Dermis microvascular lymphatic vessel endothelial cell (primary cell): ENCODE data around the gene LAMB4. TPM values are rescaled to one million over a fixed set of nuclear protein-coding genes. Genes with fewer than 3 reads are reported as not detected.

Experiments
- DNase-seq, 2 donors: peaks; one replicate each; pipeline versions ENCODE4 v3.0.0 to v3.0.0-alpha.2; 2010; ENCODE audit warnings: low read depth in 2 of 2
- total RNA-seq: library from RNA; depleted of rRNA; stranded (reverse); fragments of >200 nt; gene quantifications from 2 replicates; pipeline ENCODE4 v1.2.1, GENCODE V29; 2014

LAMB4 gene
- total RNA-seq, 1 donor from 2014 or later: 0.13 TPM

DNA sequence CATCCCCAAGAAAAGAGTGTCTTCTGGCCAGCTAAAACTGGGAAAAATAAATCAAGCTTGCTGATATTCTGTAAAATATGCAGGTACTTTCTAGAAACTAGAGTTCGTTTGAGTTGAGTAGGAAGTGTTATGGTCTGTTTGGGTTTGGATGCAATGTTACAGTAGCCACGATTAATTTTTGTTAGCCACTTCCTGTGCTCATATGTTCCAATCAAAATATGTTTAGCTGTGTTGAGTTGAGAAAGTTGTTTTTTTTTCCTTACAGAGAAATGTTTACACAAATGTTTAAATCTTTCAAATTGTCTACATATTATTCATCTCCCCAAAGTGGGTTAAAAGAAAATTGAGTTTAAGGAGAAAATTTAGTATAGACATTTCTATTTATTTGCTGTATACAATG is 115.9 kb downstream of the LAMB4 start:
- peak in 1 of 2 donors; percentile 44 for DNase-seq

DNA sequence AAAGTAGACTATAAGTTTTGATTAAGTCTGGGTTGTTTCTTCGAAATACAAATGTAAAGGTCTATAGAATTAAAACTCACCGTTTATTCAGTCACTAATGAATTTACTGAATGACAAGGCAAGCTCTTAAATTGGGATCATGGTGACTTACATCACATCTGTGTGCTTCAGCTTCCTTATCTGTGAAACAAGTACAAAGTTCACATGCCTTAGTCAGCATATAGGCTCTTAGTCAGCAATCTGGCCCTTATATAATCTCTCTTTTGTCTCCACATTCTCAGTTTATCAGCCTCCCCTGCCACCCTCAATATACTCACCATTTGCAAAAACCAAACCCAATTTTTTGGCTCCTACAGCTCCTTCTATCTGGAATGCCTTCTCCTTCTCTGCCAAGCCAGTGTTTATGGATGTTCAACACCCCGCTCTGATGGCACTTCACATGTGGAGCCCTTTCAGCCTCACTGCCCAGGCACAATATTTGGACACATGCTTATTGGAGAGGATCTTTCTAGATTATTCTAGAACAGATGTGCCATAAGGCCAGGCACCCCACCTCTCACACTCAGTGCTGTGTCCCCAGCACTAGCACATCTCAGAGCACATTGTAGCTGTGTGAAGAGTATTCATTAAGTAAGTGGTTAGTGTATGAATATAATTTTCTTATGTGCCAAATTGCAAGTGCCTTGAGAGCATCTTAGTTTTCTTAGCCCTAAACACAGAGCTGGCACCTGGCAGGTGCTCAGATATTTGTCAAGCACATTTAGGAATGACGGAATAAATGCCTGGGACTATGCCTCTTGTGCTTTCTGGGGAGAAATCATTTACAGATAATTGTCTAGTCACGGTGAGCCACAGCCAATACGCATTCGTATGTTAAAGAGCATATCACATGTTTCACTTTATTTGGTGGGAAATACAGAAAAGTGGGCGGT is 117.4 kb downstream of the LAMB4 start:
- DNase-seq: peak in 1 of 2 donors; percentile 42

DNA sequence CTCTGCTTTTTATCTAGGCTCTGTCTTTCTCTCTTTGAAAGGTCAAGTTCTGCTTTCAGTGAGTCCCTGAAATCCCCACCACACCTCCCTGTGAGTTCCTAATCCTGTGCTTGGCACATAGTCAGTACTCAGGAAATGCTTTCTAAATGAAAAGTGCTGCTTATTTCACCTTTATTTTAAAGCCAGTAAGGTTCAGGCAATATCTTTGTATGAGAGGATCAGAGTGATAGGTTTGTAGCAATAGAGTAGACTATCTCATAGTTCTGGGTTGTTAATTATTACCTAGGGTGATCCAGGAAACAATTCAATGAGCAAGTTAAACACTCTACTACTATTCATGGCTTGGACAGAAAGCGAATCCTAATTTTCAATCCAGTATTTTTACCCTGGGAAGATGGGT is 119.8 kb downstream of the LAMB4 start:
- no peak for DNase-seq

DNA sequence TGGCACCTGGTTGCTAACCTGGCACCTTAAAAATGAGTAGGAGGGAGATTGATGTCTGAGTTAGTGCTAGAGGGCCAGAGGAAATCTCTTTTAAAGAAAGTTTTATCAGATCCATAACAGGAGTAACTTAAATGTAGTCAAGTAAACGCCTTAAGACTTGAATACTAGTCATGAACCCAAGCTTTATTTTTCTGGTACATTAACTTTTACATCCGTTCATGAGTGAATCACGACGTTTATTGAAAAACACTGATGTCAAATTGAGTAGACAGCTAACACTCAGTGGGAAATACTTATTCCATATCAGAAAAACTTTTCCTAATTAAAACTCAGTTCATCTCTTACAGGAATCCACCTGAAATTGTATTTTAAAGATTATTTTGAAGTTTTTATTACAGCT is 120.3 kb downstream of the LAMB4 start:
- no peak for DNase-seq

DNA sequence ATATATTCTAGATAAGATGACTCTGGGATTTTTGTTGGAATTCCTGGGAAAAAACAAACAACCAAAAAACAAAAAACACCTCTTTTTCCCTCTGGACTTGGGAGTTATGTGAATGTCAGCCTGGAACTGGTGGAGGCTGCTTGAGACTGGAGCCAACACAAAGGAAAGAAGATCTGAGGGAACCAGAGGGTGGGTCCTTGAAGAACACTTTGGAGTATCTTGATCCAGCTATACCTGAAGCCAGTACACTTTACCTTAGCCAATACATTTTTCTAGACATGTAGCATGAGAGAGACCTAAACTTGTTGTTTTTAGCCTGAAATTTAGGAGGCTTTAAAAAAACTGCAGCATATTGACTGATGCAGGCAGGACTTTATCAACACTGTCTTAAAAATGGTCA is 121.3 kb downstream of the LAMB4 start:
- no peak for DNase-seq

DNA sequence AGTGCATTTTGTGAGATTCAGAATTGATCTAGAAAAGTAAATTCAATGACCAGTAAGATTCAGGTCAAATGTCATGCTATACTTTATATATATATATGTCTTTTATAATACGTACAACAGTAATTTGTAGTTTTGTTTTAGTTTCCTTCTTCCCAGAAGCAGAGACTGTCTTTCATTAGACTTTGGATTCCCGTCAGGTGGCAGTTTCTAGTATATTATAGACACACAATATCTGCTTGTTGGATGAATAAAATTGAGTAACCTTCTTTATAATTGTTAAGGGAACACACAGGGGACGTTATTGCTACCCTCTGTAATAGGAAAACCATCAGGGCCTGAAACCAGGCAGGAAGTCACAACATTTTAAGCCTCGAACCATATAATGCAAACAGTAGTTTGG is 121.9 kb downstream of the LAMB4 start:
- DNase-seq: no peak

- DNase-seq: no peak
Observed at GRCh38 chr7:108007762-108008161, 122.4 kb downstream of the LAMB4 start.

DNA sequence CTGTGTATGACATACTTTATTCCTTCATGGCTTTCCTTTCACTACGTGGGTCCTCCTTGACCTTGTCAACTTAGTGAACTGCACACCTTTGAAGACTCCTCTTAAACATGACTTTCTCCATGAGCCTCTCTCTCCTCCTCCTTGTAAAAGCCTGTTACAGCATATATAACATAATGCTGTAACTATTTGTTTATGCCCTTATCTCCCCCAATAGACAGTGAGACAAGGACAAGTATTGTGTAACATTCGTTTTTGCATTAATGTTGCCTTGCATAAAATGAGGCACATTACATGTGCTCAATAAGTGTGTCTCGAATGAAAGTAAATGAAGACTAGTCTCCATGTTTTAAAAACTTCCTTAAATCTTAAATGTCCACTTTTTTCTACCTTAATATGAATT is 122.9 kb downstream of the LAMB4 start:
- no peak for DNase-seq

GRCh38 chr7:108004220-108005142 is 125.7 kb downstream of the LAMB4 start:
- peak in 1 of 2 donors; percentile 71 for DNase-seq

DNA sequence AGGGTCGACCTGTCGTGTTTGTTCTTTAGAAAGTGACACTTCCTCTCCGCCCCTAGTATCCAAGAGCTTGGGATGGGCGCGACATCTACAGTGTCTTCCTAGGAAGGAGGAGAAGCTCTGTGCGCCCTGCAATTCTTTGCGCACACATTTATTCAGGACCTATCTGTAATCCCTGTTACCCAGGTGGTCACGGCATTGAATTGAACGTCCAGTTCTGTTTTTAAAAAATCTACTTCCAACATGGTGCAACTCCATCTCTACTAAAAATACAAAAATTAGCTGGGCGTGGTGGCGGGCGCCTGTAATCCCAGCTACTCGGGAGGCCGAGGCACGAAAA is 126.6 kb downstream of the LAMB4 start:
- no peak for DNase-seq

DNA sequence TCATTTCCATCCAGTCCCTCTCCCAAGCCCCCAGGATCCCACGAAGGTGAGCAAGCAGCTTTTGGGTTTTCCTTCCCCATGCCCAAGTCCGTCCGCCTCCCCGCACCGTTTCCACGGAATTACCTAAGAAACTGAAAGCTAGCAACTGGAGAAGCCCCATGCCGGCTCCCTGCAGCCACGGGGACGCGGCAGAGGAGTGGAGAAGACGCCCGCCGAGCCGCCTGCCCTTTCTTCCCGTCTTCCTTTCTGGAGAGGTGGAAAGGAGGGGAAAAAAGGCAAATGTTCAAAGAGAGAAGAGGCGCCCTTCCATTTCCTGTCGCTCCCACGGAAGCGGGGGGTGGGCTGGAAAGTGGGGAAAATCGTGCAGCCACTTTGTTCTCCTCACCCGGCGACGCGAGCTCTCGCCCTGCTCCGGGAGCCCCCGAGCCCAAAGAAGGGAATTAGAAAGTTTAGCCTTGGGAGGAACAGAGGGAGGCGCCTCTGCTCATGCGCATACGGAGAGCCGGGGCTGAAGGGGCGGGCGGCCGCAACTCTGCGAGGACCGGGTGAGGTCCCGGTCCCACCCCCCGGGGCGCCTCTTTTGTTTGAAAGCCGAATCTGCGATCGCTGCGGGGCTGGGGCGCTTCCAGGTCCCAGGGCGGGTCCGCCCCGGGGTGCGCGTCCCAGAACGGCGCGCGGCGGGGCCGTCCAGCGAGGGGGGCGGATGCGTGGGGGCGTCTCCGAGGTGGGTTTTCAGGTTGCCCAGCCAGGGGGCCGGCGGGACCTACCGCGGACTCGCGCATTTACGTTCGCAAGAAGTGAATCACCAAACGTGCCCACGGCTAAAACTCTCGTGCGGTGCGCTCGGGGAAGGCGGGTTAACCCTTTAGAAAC is 127.2 kb downstream of the LAMB4 start, which contains the start of gene LAMB1:
TSS of gene LAMB1 (minus strand) at position 436 of the 873 bp plus-strand sequence. CDS start at position 160, 276 bp downstream.
- DNase-seq: peak in 1 of 2 donors; percentile 78

- DNase-seq: peak in 1 of 2 donors; percentile 37
Observed at GRCh38 chr7:108001764-108002725, 128.1 kb downstream of the LAMB4 start.

DNA sequence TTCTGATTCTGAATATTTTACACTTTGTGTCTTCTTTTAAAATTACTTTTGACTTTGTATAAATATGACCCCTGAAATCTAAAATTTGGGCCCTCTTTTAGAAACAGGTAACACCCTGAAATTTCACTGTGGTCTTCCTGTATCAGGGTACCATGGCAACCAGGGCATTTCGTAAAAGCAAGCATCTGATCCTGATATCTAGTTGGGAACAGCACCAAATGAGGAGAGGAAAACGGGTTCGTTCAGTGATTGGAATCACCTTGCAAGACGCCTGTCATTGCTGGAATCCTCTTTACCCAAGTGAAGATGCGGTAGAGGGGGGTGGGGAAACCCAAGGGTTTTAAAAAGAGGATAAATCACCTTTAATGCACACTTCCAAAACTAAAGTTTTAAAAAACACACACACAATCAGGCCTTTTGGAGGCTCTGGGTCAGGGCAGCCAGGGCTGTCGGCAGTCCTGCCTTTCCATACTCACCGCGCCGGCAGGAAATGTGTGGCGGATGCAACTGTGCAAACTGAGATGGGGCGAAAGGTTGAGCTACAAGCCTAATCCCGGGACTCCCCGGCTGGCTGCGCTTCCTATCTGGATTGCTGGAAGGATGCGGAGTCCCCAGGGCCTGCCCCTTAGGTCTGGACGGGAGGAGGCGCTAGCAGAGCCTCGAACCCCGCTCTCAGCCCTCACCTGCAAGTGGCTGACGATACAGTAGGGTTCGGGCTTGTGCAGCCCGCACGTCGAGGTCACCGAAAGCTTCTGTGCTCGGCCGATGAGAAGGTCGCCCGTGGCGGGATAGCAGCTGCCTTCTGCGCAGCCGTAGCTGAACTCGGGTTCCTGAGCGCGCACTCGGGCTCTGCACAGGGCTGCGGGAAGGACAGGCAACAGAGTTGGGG is 129.0 kb downstream of the LAMB4 start:
- peak; percentile 97 to 99 for DNase-seq

- peak in 1 of 2 donors; percentile 79 for DNase-seq
Observed at GRCh38 chr7:107999779-108000560, 130.2 kb downstream of the LAMB4 start.

DNA sequence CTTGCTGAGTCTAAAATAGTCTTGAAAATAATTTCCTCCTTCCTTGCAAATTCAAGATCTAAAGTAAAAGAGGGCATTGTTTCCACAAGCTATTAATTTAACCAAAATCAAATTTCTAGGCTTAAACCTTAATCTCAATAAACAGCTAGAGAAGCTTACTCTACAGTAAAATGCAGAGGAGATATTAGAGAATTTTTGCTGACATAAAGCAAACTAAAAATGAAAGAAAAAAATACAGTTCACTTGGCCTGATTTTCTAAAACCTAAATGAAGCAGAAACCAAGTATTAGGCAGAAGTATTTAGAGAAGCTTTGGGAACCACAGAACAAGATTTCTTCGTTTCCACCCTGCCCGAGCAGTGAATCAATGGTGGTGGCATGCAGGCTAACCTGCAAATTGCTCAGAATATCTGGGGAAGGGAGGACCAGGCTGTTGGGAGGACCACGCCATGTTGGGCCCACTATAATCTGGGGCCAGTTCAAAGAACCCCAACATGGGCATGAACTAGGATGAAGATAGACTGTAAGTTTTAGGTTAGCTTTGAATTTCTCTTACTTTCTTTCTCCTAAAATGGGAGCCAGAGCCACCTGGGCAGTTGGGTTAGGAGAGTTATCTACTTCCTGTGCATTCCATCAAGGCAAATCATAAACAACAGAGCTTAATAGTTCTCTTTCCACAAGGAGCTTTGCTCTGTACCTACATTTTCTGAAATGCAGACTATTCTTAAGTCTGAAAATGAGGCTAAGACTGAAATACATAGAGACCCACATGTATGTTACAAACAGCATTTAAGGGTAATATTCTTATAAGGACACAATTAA is 131.3 kb downstream of the LAMB4 start:
- peak in 1 of 2 donors; percentile 35 for DNase-seq

GRCh38 chr7:107998150-107998549 is 132.0 kb downstream of the LAMB4 start:
- no peak for DNase-seq
